ENCODE measurements around the gene MYL11. TPM values are rescaled to one million over a fixed set of nuclear protein-coding genes. Genes with fewer than 3 reads are reported as not detected.

MYL11 gene
- total RNA-seq, 2 donors from 2014 or later: 0.81 TPM; not detected in 1

- ATAC-seq (ENCODE audit: insufficient number of reproducible peaks, low FRiP score, low read depth) (no peak), DNase-seq (ENCODE audit: low spot score) (no peak)
- peak overlapping the region; percentile 90 to 95 for H3K27ac ChIP-seq
- H3K36me3 ChIP-seq: peaks cover 9% of the 10 kb centered on the region
- H3K9me3 ChIP-seq: no peaks in the 10 kb centered on the region
- TF ChIP-seq CTCF (IDR thresholded peaks at IDR 0.05): no peak
- H3K4me1 ChIP-seq (ENCODE audit: control insufficient read depth in 1 of 2, low read depth in 2 of 2): peaks cover 14 to 28% of the 10 kb centered on the region in 2 donors
- no peaks in the 10 kb centered on the region for H3K27me3 ChIP-seq (replicated peaks; ENCODE audit: insufficient read depth)
- peak overlapping the region; percentile 87 for H3K4me3 ChIP-seq
Observed at GRCh38 chr16:30407804-30408534, 33.4 kb downstream of the MYL11 start.

- Histone ChIP-seq H3K4me3 (peak overlapping the region; percentile 20), H3K9me3 (no peaks in the 10 kb centered on the region), H3K27ac (peak overlapping the region; percentile 26 to 42)
Observed at GRCh38 chr16:30409125-30410060, 34.8 kb downstream of the MYL11 start.

DNA sequence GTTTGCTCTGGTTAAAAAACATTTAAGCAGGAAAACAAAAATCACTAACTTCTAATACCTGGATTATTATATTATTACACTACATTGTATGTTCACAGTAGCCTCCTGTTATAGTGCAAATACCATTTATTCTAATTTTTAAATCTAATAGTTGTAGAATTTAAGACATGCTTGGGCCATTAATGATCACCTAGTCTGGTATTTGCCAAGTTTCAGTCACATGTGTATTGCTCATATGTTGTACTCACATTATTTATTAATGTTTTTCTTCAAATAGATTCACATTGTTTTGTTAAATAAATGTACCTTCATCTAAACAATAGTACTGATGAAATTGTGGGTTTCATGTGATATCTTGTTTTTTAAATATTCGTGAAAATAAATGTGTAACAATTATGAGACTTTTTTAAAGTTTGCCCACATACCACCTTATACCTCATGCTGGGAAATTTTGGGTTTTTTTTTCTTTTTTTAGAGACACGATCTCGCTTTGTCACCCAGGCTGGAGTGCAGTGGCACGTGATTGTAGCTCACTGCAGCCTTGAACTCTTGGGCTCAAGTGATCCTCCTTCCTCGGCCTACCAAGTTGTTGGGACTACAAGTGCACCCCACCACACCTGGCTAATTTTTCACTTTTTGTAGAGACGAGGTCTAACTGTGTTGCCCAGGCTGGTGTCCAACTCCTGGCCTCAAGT lies 38.7 kb downstream of the MYL11 start:
- no peaks in the 10 kb centered on the region for H3K27me3 ChIP-seq (replicated peaks; ENCODE audit: insufficient read depth)
- peaks cover 15 to 30% of the 10 kb centered on the region in 2 donors for H3K4me1 ChIP-seq (ENCODE audit: control insufficient read depth in 1 of 2, low read depth in 2 of 2)
- TF ChIP-seq CTCF (IDR thresholded peaks at IDR 0.05): no peak
- ATAC-seq (ENCODE audit: insufficient number of reproducible peaks, low FRiP score, low read depth) (no peak), DNase-seq (ENCODE audit: low spot score) (no peak)
- H3K27ac ChIP-seq: no peak overlapping the region
- no peak overlapping the region for H3K4me3 ChIP-seq
- peaks cover 9% of the 10 kb centered on the region for H3K36me3 ChIP-seq
- no peaks in the 10 kb centered on the region for H3K9me3 ChIP-seq

More at GRCh38 chr16:30409125-30410060, 34.8 kb downstream of the MYL11 start:
- no peak for ATAC-seq (ENCODE audit: insufficient number of reproducible peaks, low FRiP score, low read depth)
- Histone ChIP-seq H3K4me1 (ENCODE audit: control insufficient read depth in 1 of 2, low read depth in 2 of 2) (peaks cover 14 to 28% of the 10 kb centered on the region in 2 donors), H3K36me3 (peaks cover 9% of the 10 kb centered on the region), H3K27me3 (replicated peaks; ENCODE audit: insufficient read depth) (no peaks in the 10 kb centered on the region)
- TF ChIP-seq CTCF (IDR thresholded peaks at IDR 0.05): peak; percentile 92
- DNase-seq (ENCODE audit: low spot score): peak; percentile 68

- H3K4me3 ChIP-seq: no peak overlapping the region
- ATAC-seq (ENCODE audit: insufficient number of reproducible peaks, low FRiP score, low read depth): no peak
- no peak for TF ChIP-seq CTCF (IDR thresholded peaks at IDR 0.05)
Observed at GRCh38 chr16:30414159-30414558, 39.6 kb downstream of the MYL11 start.

More at GRCh38 chr16:30414159-30414558, 39.6 kb downstream of the MYL11 start:
- Histone ChIP-seq H3K36me3 (peaks cover 9% of the 10 kb centered on the region), H3K4me1 (ENCODE audit: control insufficient read depth in 1 of 2, low read depth in 2 of 2) (peaks cover 9 to 23% of the 10 kb centered on the region in 2 donors), H3K9me3 (no peaks in the 10 kb centered on the region), H3K27ac (no peak overlapping the region), H3K27me3 (replicated peaks; ENCODE audit: insufficient read depth) (no peaks in the 10 kb centered on the region)
- no peak for DNase-seq (ENCODE audit: low spot score)

Measured in thoracic aorta (tissue), 2 donors.